ENCODE results near the gene SLC2A4.
A peak's percentile ranks its signal among the peaks of the same experiment; 100 is the strongest.
"Not testable (repeated sequence)": the region's sequence is repeated elsewhere in the genome, so short reads cannot be mapped to it uniquely, and the experiment has no call there.

Gene SLC2A4

DNA sequence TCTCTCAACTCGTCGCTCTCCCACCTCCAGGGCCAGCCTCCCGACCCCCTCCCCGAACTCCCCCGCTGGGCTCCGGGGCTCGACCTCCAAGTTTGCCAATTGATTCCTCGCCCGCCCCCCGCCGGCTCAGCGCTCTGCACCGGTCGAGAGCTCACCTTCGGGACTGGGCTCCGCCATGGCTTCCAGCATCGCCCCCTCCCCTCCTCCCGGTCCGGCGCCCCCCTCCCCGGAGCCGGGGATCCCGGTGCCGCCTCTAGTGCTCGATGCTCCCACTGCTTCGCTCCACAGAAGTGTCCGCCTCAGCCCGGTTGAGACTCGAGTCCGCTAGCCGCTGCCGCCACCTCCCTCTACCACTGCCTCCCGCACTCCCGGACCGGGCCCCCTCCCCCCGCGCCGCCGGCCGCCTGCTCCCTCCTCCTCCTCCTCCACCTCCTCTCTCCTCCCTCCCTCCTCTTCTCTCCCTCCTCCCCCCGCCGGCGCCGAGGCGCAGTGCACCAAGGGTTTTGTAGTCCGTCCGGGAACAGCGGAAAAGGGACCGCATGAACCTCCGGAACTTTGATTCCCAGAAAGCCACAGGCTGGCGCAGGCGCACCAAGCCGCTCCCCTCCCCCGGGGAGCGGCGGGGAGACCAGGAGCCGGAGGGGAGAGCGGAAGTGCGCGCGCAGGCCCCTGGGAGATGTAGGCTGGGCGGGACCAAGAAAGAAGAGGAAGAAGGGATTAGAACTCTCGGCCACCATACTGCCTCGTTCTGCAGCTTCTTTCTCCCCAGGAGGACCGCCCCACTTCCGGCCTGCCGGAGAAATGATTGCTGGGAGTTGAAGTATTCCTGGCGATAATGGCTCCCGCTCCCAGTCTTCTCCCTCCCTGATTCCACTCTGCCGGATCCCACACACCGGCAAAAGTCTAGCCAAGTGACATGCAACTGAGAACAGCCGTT, 42.2 kb upstream of the SLC2A4 start, which contains the start of gene PHF23:
PHF23 (minus strand) TSS at position 367 of the 937 bp plus-strand sequence; CDS start at position 189, 178 bp downstream.
- peak within 1 kb of the TSS; percentile 99 for H3K9ac ChIP-seq (ENCODE audit: low read length)
- H3K9me3 ChIP-seq (ENCODE audit: control insufficient read depth, low read length) = no peaks in the 10 kb centered on the region
- H3K36me3 ChIP-seq (ENCODE audit: control insufficient read depth, insufficient read depth, low read length, severe bottlenecking) = peaks cover 44% of the 10 kb centered on the region

DNA sequence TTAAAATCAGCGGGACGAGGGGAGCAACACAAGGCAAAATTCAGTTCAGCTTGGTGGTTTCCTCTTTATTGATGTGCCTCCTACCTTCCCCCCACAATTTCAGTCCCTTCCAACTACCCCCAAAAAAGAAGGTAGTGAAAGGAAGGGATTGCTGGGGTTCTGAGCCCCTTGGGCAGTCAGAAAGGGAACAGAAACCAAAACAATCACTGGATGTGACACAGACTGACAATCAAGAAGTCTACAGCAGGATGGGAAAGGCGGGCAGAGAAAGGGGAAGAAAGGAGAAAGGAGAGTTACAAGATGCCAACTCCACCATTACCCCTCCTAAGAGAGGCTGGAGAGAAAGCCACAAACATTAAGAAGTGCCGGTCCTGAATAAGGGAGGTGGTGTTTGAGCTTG, 41.1 kb upstream of the SLC2A4 start:
- no peak for DNase-seq (ENCODE audit: low read depth)
- H3K9ac ChIP-seq (ENCODE audit: low read length) = peak overlapping the region; percentile 99
- no peaks in the 10 kb centered on the region for H3K27me3 ChIP-seq (replicated peaks; ENCODE audit: control insufficient read depth, insufficient read depth, low read length)
- H3K9me3 ChIP-seq (ENCODE audit: control insufficient read depth, low read length) = no peaks in the 10 kb centered on the region
- H3K36me3 ChIP-seq (ENCODE audit: control insufficient read depth, insufficient read depth, low read length, severe bottlenecking) = peaks cover 42% of the 10 kb centered on the region
- peaks cover 44% of the 10 kb centered on the region for H3K4me1 ChIP-seq (ENCODE audit: control insufficient read depth, insufficient read depth, low read length)
- H3K4me3 ChIP-seq (ENCODE audit: low read length) = peak overlapping the region; percentile 98

More for the DNA sequence above, 42.2 kb upstream of the SLC2A4 start, which contains the start of gene PHF23:
- Histone ChIP-seq H3K27me3 (replicated peaks; ENCODE audit: control insufficient read depth, insufficient read depth, low read length) (no peaks in the 10 kb centered on the region), H3K4me1 (ENCODE audit: control insufficient read depth, insufficient read depth, low read length) (peaks cover 53% of the 10 kb centered on the region), H3K4me3 (ENCODE audit: low read length) (peak within 1 kb of the TSS; percentile 98)
- DNase-seq (ENCODE audit: low read depth) = peak; percentile 99

DNA sequence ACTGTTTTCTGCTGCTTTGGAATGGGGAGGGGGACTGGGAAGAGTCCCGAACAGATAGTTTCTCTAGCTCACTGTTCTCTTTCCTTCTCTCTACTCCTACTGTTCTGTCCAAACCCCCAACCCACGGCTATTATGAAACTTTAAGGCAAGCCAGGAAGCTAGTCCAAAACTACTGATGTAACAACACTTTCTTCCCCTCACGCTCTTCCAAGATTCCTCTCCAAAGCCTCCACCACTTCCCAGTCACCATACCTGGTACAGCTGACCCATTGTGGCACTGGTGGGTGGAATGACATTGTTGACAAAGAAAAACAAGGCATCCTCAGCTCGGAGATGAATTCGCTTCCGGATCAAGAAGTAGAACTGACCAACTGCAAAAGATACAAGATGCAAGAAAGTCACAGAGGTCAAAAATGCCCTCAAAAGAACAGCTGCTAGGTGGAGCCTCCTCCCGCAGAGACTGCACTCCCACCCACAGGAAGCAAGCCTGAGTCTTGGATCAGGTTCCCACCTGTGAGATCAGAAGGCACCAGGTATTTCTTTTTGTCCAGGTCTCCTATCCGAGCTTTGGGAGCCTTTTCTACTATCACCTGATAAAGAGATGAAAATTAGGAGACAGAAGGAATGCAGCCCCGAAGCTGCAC, 40.3 kb upstream of the SLC2A4 start:
- Histone ChIP-seq H3K9ac (ENCODE audit: low read length) (peak overlapping the region; percentile 99), H3K9me3 (ENCODE audit: control insufficient read depth, low read length) (no peaks in the 10 kb centered on the region), H3K4me1 (ENCODE audit: control insufficient read depth, insufficient read depth, low read length) (peaks cover 38% of the 10 kb centered on the region), H3K36me3 (ENCODE audit: control insufficient read depth, insufficient read depth, low read length, severe bottlenecking) (peaks cover 40% of the 10 kb centered on the region), H3K4me3 (ENCODE audit: low read length) (peak overlapping the region; percentile 98), H3K27me3 (replicated peaks; ENCODE audit: control insufficient read depth, insufficient read depth, low read length) (no peaks in the 10 kb centered on the region)
- DNase-seq (ENCODE audit: low read depth) = no peak

DNA sequence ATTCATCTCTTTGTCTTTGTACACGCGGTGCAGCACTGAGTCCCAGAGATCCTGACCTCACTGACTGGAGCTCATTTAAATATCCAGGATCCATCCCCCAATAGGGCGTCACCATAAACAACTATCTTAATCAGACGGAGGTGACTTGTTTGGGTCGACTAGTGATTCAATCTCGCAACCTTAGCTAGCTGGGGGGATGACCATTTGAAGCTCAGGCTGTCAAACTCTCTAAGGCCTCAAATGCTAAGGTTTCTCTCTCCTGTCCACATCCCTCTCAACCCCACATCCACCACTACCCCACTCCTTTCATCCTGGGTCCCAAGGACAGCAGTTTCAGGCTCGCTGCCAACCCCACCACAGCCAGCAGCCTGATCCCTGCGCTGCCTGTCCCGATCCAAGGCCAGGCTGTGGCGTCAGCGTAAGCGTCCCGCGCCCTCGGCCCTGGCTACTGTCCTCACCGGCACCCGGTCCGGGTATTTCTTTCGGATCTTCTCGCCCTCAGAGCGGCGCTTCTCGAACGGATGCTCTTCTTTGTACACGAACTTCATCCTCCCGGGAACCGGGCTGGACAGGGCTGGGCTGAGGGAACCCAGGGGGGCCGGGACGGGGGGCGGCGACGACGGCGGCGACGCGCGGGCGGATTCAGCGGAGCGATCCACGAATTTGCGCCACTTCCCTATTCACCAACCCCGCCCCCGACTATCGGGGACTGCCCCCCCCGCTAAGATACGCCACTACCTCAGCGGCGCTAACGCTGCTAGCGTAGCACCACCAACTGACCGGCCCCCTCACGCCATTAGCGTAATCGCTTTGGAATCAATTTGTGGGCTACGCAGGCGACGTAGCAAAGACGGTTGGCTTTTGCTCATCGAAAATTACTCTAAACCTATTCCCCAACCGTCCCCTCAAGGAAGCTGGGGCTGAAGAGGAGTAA, 39.5 kb upstream of the SLC2A4 start, which contains the start of gene GABARAP:
GABARAP (minus strand) TSS at position 667 of the 934 bp plus-strand sequence; CDS start at position 548, 119 bp downstream.
- Histone ChIP-seq H3K36me3 (ENCODE audit: control insufficient read depth, insufficient read depth, low read length, severe bottlenecking) (peaks cover 40% of the 10 kb centered on the region), H3K4me3 (ENCODE audit: low read length) (peak within 1 kb of the TSS; percentile 98), H3K9me3 (ENCODE audit: control insufficient read depth, low read length) (no peaks in the 10 kb centered on the region), H3K27me3 (replicated peaks; ENCODE audit: control insufficient read depth, insufficient read depth, low read length) (no peaks in the 10 kb centered on the region), H3K4me1 (ENCODE audit: control insufficient read depth, insufficient read depth, low read length) (peaks cover 31% of the 10 kb centered on the region), H3K9ac (ENCODE audit: low read length) (peak within 1 kb of the TSS; percentile 99)
- DNase-seq (ENCODE audit: low read depth) = peak; percentile 98

DNA sequence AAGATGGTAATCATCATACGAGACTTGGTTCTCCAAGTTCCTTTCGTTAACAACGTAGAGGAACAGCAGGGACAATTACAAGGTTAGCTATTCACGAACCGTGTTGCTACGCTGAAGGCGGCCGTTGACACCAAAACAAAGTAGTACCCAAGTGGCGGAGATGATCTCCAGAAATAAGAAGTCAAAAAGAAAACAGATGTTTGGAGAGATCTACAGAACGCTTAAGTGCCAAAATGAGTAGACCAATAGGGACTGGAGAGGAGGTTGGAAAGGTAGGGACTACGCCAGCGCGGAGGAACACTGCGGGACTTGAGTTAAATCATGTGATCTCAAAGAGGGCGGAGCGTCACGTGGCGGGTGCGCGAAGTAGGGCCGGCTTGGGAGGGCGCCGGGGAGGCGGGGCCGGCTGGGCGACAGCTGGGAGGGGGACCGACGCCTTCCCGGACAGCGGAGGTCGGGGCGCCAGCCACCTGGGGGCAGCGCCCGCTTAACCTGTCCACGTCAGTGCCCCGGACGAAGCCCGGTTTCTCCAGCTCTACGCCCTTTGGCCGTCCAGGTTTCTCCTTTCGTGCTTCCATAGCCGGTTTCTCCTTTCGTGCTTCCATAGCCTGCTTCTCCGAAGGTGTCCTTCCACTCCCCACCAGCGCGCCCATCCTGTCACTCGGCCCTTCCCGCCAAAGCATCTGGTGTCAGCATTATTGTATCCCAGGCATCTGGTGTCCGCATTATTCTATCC, 38.6 kb upstream of the SLC2A4 start:
- H3K9ac ChIP-seq (ENCODE audit: low read length) = peak overlapping the region; percentile 99
- H3K4me1 ChIP-seq (ENCODE audit: control insufficient read depth, insufficient read depth, low read length) = peaks cover 26% of the 10 kb centered on the region
- H3K27me3 ChIP-seq (replicated peaks; ENCODE audit: control insufficient read depth, insufficient read depth, low read length) = no peaks in the 10 kb centered on the region
- H3K36me3 ChIP-seq (ENCODE audit: control insufficient read depth, insufficient read depth, low read length, severe bottlenecking) = peaks cover 37% of the 10 kb centered on the region
- peak; percentile 98 for DNase-seq (ENCODE audit: low read depth)
- H3K9me3 ChIP-seq (ENCODE audit: control insufficient read depth, low read length) = no peaks in the 10 kb centered on the region
- peak overlapping the region; percentile 98 for H3K4me3 ChIP-seq (ENCODE audit: low read length)

DNA sequence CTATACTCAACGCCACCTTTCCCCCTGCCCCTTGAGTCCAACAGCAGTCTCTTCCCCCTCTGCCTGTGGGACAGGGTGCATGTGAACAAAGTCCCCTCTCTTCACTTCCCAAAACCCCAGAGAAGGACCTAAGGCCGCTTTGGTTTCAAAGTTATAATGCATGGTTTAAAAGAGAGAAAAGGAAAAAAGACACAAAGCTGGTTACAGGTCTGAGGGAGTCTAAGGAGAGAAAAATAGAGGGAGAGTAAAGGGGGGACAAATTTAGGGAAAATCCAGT, 38.1 kb upstream of the SLC2A4 start:
- H3K9me3 ChIP-seq (ENCODE audit: control insufficient read depth, low read length) = no peaks in the 10 kb centered on the region
- DNase-seq (ENCODE audit: low read depth) = no peak
- peak overlapping the region; percentile 98 for H3K4me3 ChIP-seq (ENCODE audit: low read length)
- peak overlapping the region; percentile 99 for H3K9ac ChIP-seq (ENCODE audit: low read length)
- peaks cover 26% of the 10 kb centered on the region for H3K4me1 ChIP-seq (ENCODE audit: control insufficient read depth, insufficient read depth, low read length)
- H3K36me3 ChIP-seq (ENCODE audit: control insufficient read depth, insufficient read depth, low read length, severe bottlenecking) = peaks cover 37% of the 10 kb centered on the region
- H3K27me3 ChIP-seq (replicated peaks; ENCODE audit: control insufficient read depth, insufficient read depth, low read length) = no peaks in the 10 kb centered on the region

DNA sequence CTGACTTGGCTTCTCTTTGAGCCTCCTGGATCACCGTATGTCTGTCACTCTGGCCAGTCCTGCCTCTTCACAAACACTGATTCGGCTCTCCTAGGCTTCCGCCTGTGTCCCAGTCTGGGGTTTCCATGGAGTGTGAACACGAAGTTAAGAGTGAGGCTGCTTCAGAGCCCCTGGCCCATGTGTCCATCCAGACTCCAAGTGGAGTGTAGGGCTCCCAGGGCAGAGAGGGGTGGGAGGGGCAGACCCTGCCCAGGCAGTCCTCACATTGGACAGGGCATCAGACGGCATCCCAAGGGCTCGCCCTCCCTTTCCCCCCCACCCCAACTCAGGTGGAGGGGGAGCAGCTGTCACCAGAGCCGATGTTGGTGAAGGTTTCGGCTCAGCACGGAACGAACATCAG, 37.7 kb upstream of the SLC2A4 start:
- Histone ChIP-seq H3K9ac (ENCODE audit: low read length) (peak overlapping the region; percentile 99), H3K36me3 (ENCODE audit: control insufficient read depth, insufficient read depth, low read length, severe bottlenecking) (peaks cover 37% of the 10 kb centered on the region)

DNA sequence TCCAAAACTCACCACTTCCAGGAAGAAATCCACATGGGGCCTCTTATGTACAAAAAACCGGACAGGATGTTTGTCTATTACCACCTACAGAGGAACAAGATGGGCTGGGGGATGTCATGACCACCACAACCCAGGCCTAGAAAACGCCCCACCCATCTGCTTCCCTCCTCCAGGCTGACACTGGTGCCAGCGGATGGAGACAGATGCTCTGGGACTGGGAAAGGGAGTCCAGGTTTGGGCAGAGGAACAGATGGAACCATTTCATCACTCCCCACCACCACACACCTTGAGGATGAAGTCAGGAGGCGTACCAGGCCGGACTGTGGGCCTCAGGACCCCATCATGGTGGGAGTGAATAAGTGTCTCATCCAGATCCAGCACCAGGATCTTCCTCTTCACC, 34.7 kb upstream of the SLC2A4 start:
- Histone ChIP-seq H3K9me3 (ENCODE audit: control insufficient read depth, low read length) (no peaks in the 10 kb centered on the region), H3K9ac (ENCODE audit: low read length) (no peak overlapping the region), H3K27me3 (replicated peaks; ENCODE audit: control insufficient read depth, insufficient read depth, low read length) (no peaks in the 10 kb centered on the region), H3K36me3 (ENCODE audit: control insufficient read depth, insufficient read depth, low read length, severe bottlenecking) (peaks cover 26% of the 10 kb centered on the region), H3K4me1 (ENCODE audit: control insufficient read depth, insufficient read depth, low read length) (peaks cover 25% of the 10 kb centered on the region), H3K4me3 (ENCODE audit: low read length) (no peak overlapping the region)
- DNase-seq (ENCODE audit: low read depth) = no peak

More for the DNA sequence above, 37.7 kb upstream of the SLC2A4 start:
- Histone ChIP-seq H3K4me1 (ENCODE audit: control insufficient read depth, insufficient read depth, low read length) (peaks cover 29% of the 10 kb centered on the region), H3K4me3 (ENCODE audit: low read length) (peak overlapping the region; percentile 98)
- not testable (repeated sequence) for H3K9me3 ChIP-seq (ENCODE audit: control insufficient read depth, low read length); DNase-seq (ENCODE audit: low read depth); H3K27me3 ChIP-seq (replicated peaks; ENCODE audit: control insufficient read depth, insufficient read depth, low read length)

DNA sequence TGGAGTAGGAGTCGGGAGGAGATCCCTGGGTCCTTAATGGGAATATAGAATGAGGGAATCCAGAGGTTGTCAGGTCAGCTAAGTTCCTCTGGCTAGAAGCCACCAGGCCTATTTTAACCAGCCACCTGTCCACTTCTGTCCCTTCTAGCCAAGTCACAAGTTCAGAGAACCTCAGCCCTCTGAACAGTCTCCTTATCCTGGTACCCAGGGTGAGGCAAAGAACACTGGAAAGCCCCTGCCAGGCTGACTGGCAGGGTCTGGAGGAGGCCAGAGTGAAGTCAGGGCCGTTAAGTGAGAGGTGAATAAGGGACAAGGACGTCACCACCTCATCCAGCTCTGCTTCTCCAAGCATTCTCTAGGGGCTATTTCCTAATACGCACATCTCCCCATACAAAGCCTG, 32.7 kb upstream of the SLC2A4 start:
- peaks cover 28% of the 10 kb centered on the region for H3K4me1 ChIP-seq (ENCODE audit: control insufficient read depth, insufficient read depth, low read length)
- H3K9ac ChIP-seq (ENCODE audit: low read length) = no peak overlapping the region
- no peak overlapping the region for H3K4me3 ChIP-seq (ENCODE audit: low read length)
- H3K9me3 ChIP-seq (ENCODE audit: control insufficient read depth, low read length) = no peaks in the 10 kb centered on the region
- no peak for DNase-seq (ENCODE audit: low read depth)
- H3K36me3 ChIP-seq (ENCODE audit: control insufficient read depth, insufficient read depth, low read length, severe bottlenecking) = peaks cover 26% of the 10 kb centered on the region
- H3K27me3 ChIP-seq (replicated peaks; ENCODE audit: control insufficient read depth, insufficient read depth, low read length) = no peaks in the 10 kb centered on the region

DNA sequence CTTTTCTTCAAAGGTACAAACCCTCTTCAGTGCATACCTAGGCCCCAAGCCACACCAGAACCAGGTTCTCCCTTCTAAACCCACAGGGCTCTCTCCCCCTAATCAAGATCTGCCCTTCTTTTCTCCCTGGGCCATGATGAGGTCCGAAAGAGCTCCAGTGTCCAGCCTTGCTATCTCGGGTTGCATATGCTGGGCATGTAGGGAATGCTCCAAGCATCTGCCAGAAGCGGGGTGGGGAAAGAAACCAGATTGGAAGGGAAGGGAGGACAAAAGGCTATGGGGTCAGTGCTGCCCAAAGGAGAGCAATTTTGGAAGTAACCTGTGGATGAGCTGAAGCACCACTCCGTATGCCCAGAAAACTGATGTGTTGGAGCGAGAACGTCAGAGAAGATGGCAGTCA, 32.3 kb upstream of the SLC2A4 start:
- Histone ChIP-seq H3K36me3 (ENCODE audit: control insufficient read depth, insufficient read depth, low read length, severe bottlenecking) (peaks cover 26% of the 10 kb centered on the region), H3K4me1 (ENCODE audit: control insufficient read depth, insufficient read depth, low read length) (peaks cover 28% of the 10 kb centered on the region), H3K4me3 (ENCODE audit: low read length) (no peak overlapping the region), H3K27me3 (replicated peaks; ENCODE audit: control insufficient read depth, insufficient read depth, low read length) (no peaks in the 10 kb centered on the region), H3K9me3 (ENCODE audit: control insufficient read depth, low read length) (no peaks in the 10 kb centered on the region), H3K9ac (ENCODE audit: low read length) (no peak overlapping the region)
- DNase-seq (ENCODE audit: low read depth) = no peak

Measured in adipocyte (in vitro differentiated cells).